Smooth muscle cell (in vitro differentiated cells): ENCODE measurements around the gene BLOC1S5. TPM values are rescaled to one million over a fixed set of nuclear protein-coding genes. Genes with fewer than 3 reads are reported as not detected.
A peak's percentile ranks its signal among the peaks of the same experiment; 100 is the strongest.

Experiments used
- DNase-seq: peaks from one replicate; lab custom pipeline; 2025; ENCODE audit not compliant: unreplicated experiment; lab: John Stamatoyannopoulos, UW
- H2AFZ ChIP-seq: fragments of 200-600 bp; sonication (generic); 2 replicates; pipeline ENCODE4 v1.6.0; 2016; ENCODE audit warnings: antibody characterized with exemption, low read depth, mild to moderate bottlenecking
- H3F3A ChIP-seq: fragments of 200-600 bp; sonication (generic); 2 replicates; pipeline ENCODE4 v1.6.0; 2017; ENCODE audit warnings: antibody characterized with exemption, low read depth
- H3K27ac ChIP-seq: fragments of 200-600 bp; sonication (generic); 2 replicates; pipeline ENCODE4 v1.5.1; 2016; ENCODE audit warnings: low read depth, mild to moderate bottlenecking
- H3K27me3 ChIP-seq: fragments of 200-600 bp; sonication (generic); 2 replicates; pipeline ENCODE4 v1.6.1; 2016; ENCODE audit warnings: low read depth, mild to moderate bottlenecking
- H3K36me3 ChIP-seq: fragments of 200-600 bp; sonication (generic); 2 replicates; pipeline ENCODE4 v1.5.1; 2016; ENCODE audit warnings: low read depth
- H3K4me1 ChIP-seq: fragments of 200-600 bp; sonication (generic); 2 replicates; pipeline ENCODE4 v1.5.1; 2016; ENCODE audit warnings: low read depth
- H3K4me2 ChIP-seq: fragments of 200-600 bp; sonication (generic); 2 replicates; pipeline ENCODE4 v1.6.0; 2016; ENCODE audit warnings: mild to moderate bottlenecking
- H3K4me3 ChIP-seq: fragments of 200-600 bp; sonication (generic); 2 replicates; pipeline ENCODE4 v1.5.1; 2016; ENCODE audit warnings: mild to moderate bottlenecking
- H3K79me2 ChIP-seq: fragments of 200-600 bp; sonication (generic); 2 replicates; pipeline ENCODE4 v1.6.0; 2016; ENCODE audit warnings: low read depth, mild to moderate bottlenecking
- H3K9ac ChIP-seq: fragments of 200-600 bp; sonication (generic); 2 replicates; pipeline ENCODE4 v1.6.0; 2016; ENCODE audit warnings: low read depth
- H3K9me3 ChIP-seq: fragments of 200-600 bp; sonication (generic); replicated peaks from 2 replicates; pipeline ENCODE4 v1.5.1; 2016; ENCODE audit warnings: low read depth
- H4K20me1 ChIP-seq: fragments of 200-600 bp; sonication (generic); 2 replicates; pipeline ENCODE4 v1.6.0; 2016; ENCODE audit warnings: low read depth
- CTCF ChIP-seq: fragments of 200-600 bp; sonication (generic); IDR thresholded peaks from 2 replicates; pipeline ENCODE4 v1.5.1; 2017; ENCODE audit warnings: borderline replicate concordance, mild to moderate bottlenecking, antibody characterized with exemption; ENCODE audit not compliant: insufficient read depth, poor library complexity, severe bottlenecking
- WGBS: methylation state at CpG from one replicate; pipeline ENCODE4 v1.1.7; 2016; ENCODE audit warnings: low lambda C conversion rate; 5-methylcytosine and 5-hydroxymethylcytosine counted together
- polyA plus RNA-seq: library from polyadenylated mRNA; unstranded; fragments of >200 nt; fragmentation: Nextera tagmentation; extraction: Ambion mirVana; gene quantifications from 2 replicates; pipeline ENCODE4 v1.2.1, GENCODE V29; 2016
- total RNA-seq: library from RNA; depleted of rRNA; stranded (reverse); fragments of >200 nt; gene quantifications from 2 replicates; pipeline ENCODE4 v1.2.3, GENCODE V29; 2014

The BLOC1S5 gene
- total and polyA plus RNA-seq, 2 experiments from 2014 or later = 10.7 to 13.7 TPM

- H2AFZ ChIP-seq = no peak overlapping the region
Measured at GRCh38 chr6:7974938-7975763, 89.0 kb downstream of the BLOC1S5 start.

GRCh38 chr6:7974565-7974937, 89.6 kb downstream of the BLOC1S5 start:
- Histone ChIP-seq H3K9me3 (no peaks in the 10 kb centered on the region), H3K79me2 (no peaks in the 10 kb centered on the region), H2AFZ (no peak overlapping the region), H3K9ac (no peak overlapping the region), H3K4me1 (peaks cover 17% of the 10 kb centered on the region), H3K27ac (peak overlapping the region; percentile 52), H3K4me2 (peak overlapping the region; percentile 57), H3K4me3 (no peak overlapping the region), H3K36me3 (no peaks in the 10 kb centered on the region), H3K27me3 (no peaks in the 10 kb centered on the region), H3F3A (no peaks in the 10 kb centered on the region), H4K20me1 (no peaks in the 10 kb centered on the region)
- no peak for DNase-seq
- WGBS = 47% methylated on average over 5 of the region's 5 CpGs
- TF ChIP-seq CTCF = no peak

More at GRCh38 chr6:7974938-7975763, 89.0 kb downstream of the BLOC1S5 start:
- Histone ChIP-seq H3K4me2 (peak overlapping the region; percentile 57), H3K4me3 (peak overlapping the region; percentile 3), H3K9ac (peak overlapping the region; percentile 6), H3K9me3 (no peaks in the 10 kb centered on the region), H3F3A (no peaks in the 10 kb centered on the region), H4K20me1 (no peaks in the 10 kb centered on the region), H3K27ac (peak overlapping the region; percentile 52), H3K36me3 (no peaks in the 10 kb centered on the region), H3K4me1 (peaks cover 17% of the 10 kb centered on the region), H3K27me3 (no peaks in the 10 kb centered on the region), H3K79me2 (no peaks in the 10 kb centered on the region)
- TF ChIP-seq CTCF = no peak
- peak; percentile 26 for DNase-seq
- WGBS = 2% methylated on average over 18 of the region's 18 CpGs

- H3K9me3 ChIP-seq = no peaks in the 10 kb centered on the region
Measured at GRCh38 chr6:7973584-7973983, 90.6 kb downstream of the BLOC1S5 start.

More at GRCh38 chr6:7973584-7973983, 90.6 kb downstream of the BLOC1S5 start:
- DNase-seq = no peak
- 95% methylated on average over 2 of the region's 2 CpGs for WGBS
- Histone ChIP-seq H3K4me2 (no peak overlapping the region), H3K9ac (no peak overlapping the region), H3K4me3 (no peak overlapping the region), H3K79me2 (no peaks in the 10 kb centered on the region), H3K27me3 (no peaks in the 10 kb centered on the region), H4K20me1 (no peaks in the 10 kb centered on the region), H3F3A (no peaks in the 10 kb centered on the region), H3K27ac (no peak overlapping the region), H2AFZ (no peak overlapping the region), H3K4me1 (peaks cover 14% of the 10 kb centered on the region), H3K36me3 (no peaks in the 10 kb centered on the region)
- no peak for TF ChIP-seq CTCF
